ENCODE data around the gene ZNF221.

Gene ZNF221

GRCh38 chr19:43950834-43951645 is at the start of gene ZNF221:
Gene ZNF221, plus strand, starts transcription at chr19:43951228. Its CDS starts 11,499 bp downstream, at chr19:43962727.
- H3K36me3 Mint-ChIP-seq (ENCODE audit: low read depth), result peaks cover 16% of the 10 kb centered on the region
- peak within 1 kb of the TSS; percentile 86 for H3K27ac Mint-ChIP-seq
- H3K27me3 Mint-ChIP-seq, result peaks cover 35% of the 10 kb centered on the region
- H3K9me3 Mint-ChIP-seq, result peaks cover 51% of the 10 kb centered on the region
- H3K4me3 Mint-ChIP-seq, result peak within 1 kb of the TSS; percentile 90
- H3K4me1 Mint-ChIP-seq (ENCODE audit: low read depth), result peaks cover 9% of the 10 kb centered on the region
- DNase-seq, result peak; percentile 73

- Mint-ChIP-seq H3K27ac (peak overlapping the region; percentile 87), H3K9me3 (peaks cover 66% of the 10 kb centered on the region), H3K4me3 (peak overlapping the region; percentile 84), H3K27me3 (no peaks in the 10 kb centered on the region), H3K36me3 (ENCODE audit: low read depth) (peaks cover 80% of the 10 kb centered on the region), H3K4me1 (ENCODE audit: low read depth) (peaks cover 20% of the 10 kb centered on the region)
- DNase-seq, result peak; percentile 80
Observed at GRCh38 chr19:43901395-43902390, 49.3 kb upstream of the ZNF221 start.

GRCh38 chr19:43902399-43902798 is 48.6 kb upstream of the ZNF221 start:
- Mint-ChIP-seq H3K4me3 (peak overlapping the region; percentile 84), H3K9me3 (peaks cover 69% of the 10 kb centered on the region), H3K36me3 (ENCODE audit: low read depth) (peaks cover 81% of the 10 kb centered on the region)

GRCh38 chr19:43905897-43906296 is 45.1 kb upstream of the ZNF221 start:
- Mint-ChIP-seq H3K9me3 (peaks cover 75% of the 10 kb centered on the region), H3K36me3 (ENCODE audit: low read depth) (peaks cover 75% of the 10 kb centered on the region), H3K27ac (no peak overlapping the region), H3K4me3 (no peak overlapping the region), H3K4me1 (ENCODE audit: low read depth) (peaks cover 16% of the 10 kb centered on the region), H3K27me3 (no peaks in the 10 kb centered on the region)
- DNase-seq, result no peak

More at GRCh38 chr19:43902399-43902798, 48.6 kb upstream of the ZNF221 start:
- peak overlapping the region; percentile 87 for H3K27ac Mint-ChIP-seq
- no peaks in the 10 kb centered on the region for H3K27me3 Mint-ChIP-seq
- H3K4me1 Mint-ChIP-seq (ENCODE audit: low read depth), result peaks cover 20% of the 10 kb centered on the region
- no peak for DNase-seq

- Mint-ChIP-seq H3K27me3 (no peaks in the 10 kb centered on the region), H3K27ac (no peak overlapping the region), H3K4me1 (ENCODE audit: low read depth) (peaks cover 8% of the 10 kb centered on the region), H3K9me3 (peaks cover 77% of the 10 kb centered on the region), H3K4me3 (no peak overlapping the region), H3K36me3 (ENCODE audit: low read depth) (peaks cover 75% of the 10 kb centered on the region)
- DNase-seq, result no peak
Observed at GRCh38 chr19:43906774-43907173, 44.3 kb upstream of the ZNF221 start.

GRCh38 chr19:43908659-43909058 is 42.4 kb upstream of the ZNF221 start:
- Mint-ChIP-seq H3K4me1 (ENCODE audit: low read depth) (no peaks in the 10 kb centered on the region), H3K27me3 (no peaks in the 10 kb centered on the region), H3K4me3 (no peak overlapping the region), H3K9me3 (peaks cover 85% of the 10 kb centered on the region), H3K27ac (no peak overlapping the region), H3K36me3 (ENCODE audit: low read depth) (peaks cover 78% of the 10 kb centered on the region)
- DNase-seq, result no peak

- no peaks in the 10 kb centered on the region for H3K4me1 Mint-ChIP-seq (ENCODE audit: low read depth)
- DNase-seq, result no peak
- peaks cover 91% of the 10 kb centered on the region for H3K9me3 Mint-ChIP-seq
- no peak overlapping the region for H3K4me3 Mint-ChIP-seq
- no peaks in the 10 kb centered on the region for H3K27me3 Mint-ChIP-seq
- peaks cover 85% of the 10 kb centered on the region for H3K36me3 Mint-ChIP-seq (ENCODE audit: low read depth)
- no peak overlapping the region for H3K27ac Mint-ChIP-seq
Observed at GRCh38 chr19:43910884-43911283, 40.1 kb upstream of the ZNF221 start.

- Mint-ChIP-seq H3K36me3 (ENCODE audit: low read depth) (peaks cover 91% of the 10 kb centered on the region), H3K27ac (no peak overlapping the region), H3K4me1 (ENCODE audit: low read depth) (no peaks in the 10 kb centered on the region), H3K4me3 (no peak overlapping the region), H3K27me3 (no peaks in the 10 kb centered on the region), H3K9me3 (peaks cover 89% of the 10 kb centered on the region)
- DNase-seq, result no peak
Observed at GRCh38 chr19:43913383-43913782, 37.6 kb upstream of the ZNF221 start.

GRCh38 chr19:43914051-43914450 is 37.0 kb upstream of the ZNF221 start:
- H3K4me3 Mint-ChIP-seq, result no peak overlapping the region
- no peak for DNase-seq
- H3K9me3 Mint-ChIP-seq, result peaks cover 91% of the 10 kb centered on the region
- no peaks in the 10 kb centered on the region for H3K27me3 Mint-ChIP-seq
- peaks cover 96% of the 10 kb centered on the region for H3K36me3 Mint-ChIP-seq (ENCODE audit: low read depth)
- no peaks in the 10 kb centered on the region for H3K4me1 Mint-ChIP-seq (ENCODE audit: low read depth)
- no peak overlapping the region for H3K27ac Mint-ChIP-seq

- no peaks in the 10 kb centered on the region for H3K4me1 Mint-ChIP-seq (ENCODE audit: low read depth)
Observed at GRCh38 chr19:43923875-43924274, 27.2 kb upstream of the ZNF221 start.

GRCh38 chr19:43928820-43929219 is 22.2 kb upstream of the ZNF221 start:
- DNase-seq, result no peak
- no peaks in the 10 kb centered on the region for H3K27me3 Mint-ChIP-seq
- peaks cover 17% of the 10 kb centered on the region for H3K4me1 Mint-ChIP-seq (ENCODE audit: low read depth)
- H3K36me3 Mint-ChIP-seq (ENCODE audit: low read depth), result peaks cover 96% of the 10 kb centered on the region
- no peak overlapping the region for H3K27ac Mint-ChIP-seq
- peaks cover 37% of the 10 kb centered on the region for H3K9me3 Mint-ChIP-seq
- H3K4me3 Mint-ChIP-seq, result no peak overlapping the region

More at GRCh38 chr19:43923875-43924274, 27.2 kb upstream of the ZNF221 start:
- no peaks in the 10 kb centered on the region for H3K27me3 Mint-ChIP-seq
- no peak overlapping the region for H3K4me3 Mint-ChIP-seq
- no peak overlapping the region for H3K27ac Mint-ChIP-seq
- H3K36me3 Mint-ChIP-seq (ENCODE audit: low read depth), result peaks cover 100% of the 10 kb centered on the region
- peaks cover 64% of the 10 kb centered on the region for H3K9me3 Mint-ChIP-seq
- no peak for DNase-seq

- Mint-ChIP-seq H3K4me1 (ENCODE audit: low read depth) (peaks cover 32% of the 10 kb centered on the region), H3K4me3 (peak overlapping the region; percentile 93), H3K9me3 (peaks cover 9% of the 10 kb centered on the region), H3K36me3 (ENCODE audit: low read depth) (peaks cover 56% of the 10 kb centered on the region), H3K27me3 (no peaks in the 10 kb centered on the region), H3K27ac (peak overlapping the region; percentile 96)
- DNase-seq, result no peak
Observed at GRCh38 chr19:43934055-43934984, 16.7 kb upstream of the ZNF221 start.

- peak; percentile 90 for DNase-seq
- H3K36me3 Mint-ChIP-seq (ENCODE audit: low read depth), result peaks cover 48% of the 10 kb centered on the region
- H3K4me3 Mint-ChIP-seq, result peak within 1 kb of the TSS; percentile 93
- no peaks in the 10 kb centered on the region for H3K27me3 Mint-ChIP-seq
- peaks cover 32% of the 10 kb centered on the region for H3K4me1 Mint-ChIP-seq (ENCODE audit: low read depth)
- peak within 1 kb of the TSS; percentile 96 for H3K27ac Mint-ChIP-seq
- peaks cover 13% of the 10 kb centered on the region for H3K9me3 Mint-ChIP-seq
Observed at GRCh38 chr19:43934985-43935708, 15.9 kb upstream of the ZNF221 start, which contains the start of gene ZNF45. Gene ZNF45, minus strand, starts transcription at chr19:43935282. Its CDS starts 13,097 bp downstream, at chr19:43922185.
